Kasumi-1 (cell line): ENCODE results near the gene FAF1.

Source experiments
- DNase-seq, 2 experiments: peaks; one replicate each; lab custom pipeline; 2025; lab: John Stamatoyannopoulos, UW

Gene FAF1

DNA sequence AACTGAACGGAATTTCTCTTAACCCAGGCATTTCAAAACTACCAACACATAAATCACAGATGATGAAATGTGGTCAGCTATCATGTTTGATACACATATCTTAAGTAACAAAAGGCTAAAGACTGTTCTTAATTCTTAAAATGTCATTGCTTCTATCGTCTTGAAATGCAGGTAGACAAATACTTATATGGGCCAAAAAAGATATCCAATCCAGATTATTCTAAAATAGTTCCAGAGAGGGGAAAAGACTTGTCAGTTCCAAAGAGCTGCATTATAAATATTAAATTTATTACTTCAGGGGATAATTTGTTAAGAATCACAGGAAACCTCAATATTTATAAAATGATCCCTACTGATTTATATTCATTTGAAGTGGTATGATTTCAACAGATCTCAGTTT lies 259.4 kb downstream of the FAF1 start:
- DNase-seq, result no peak

DNA sequence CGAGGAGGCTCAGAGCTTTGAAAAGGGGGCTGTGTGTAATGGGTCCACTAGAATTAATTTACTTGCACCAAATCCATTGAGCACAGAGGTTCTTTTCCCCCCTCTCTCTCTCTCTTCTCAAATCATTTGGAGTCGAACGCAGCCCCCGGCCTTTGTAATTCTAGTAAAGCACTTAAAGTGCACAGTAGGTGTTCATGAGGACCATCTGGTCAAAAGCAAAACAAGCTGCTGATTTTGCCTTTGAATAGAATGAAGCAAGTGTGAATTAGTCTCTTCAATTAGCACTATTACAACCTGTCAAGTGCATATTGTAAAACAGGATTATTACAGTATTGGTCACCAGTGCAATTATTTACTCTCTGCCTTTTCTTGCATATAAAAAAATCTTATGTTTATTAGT lies 259.9 kb downstream of the FAF1 start:
- DNase-seq, result no peak

DNA sequence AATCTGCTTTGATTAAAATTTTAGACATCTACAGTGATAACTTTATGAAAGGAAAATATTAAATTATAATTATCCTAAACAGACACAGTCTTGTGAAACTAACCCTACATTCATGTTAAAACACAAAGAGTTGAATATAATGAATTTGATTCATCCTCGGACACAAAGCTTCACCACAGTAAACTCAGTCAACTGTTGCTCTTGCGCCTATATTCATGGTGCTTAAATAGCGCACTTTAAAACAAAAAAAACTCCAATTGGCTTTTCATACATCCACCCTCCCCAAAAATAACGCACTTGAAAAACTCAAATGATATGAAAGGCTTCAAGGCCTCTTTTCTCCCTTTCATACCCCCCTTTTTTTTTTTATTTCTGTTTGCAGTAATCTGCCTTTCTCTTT lies 260.3 kb downstream of the FAF1 start:
- no peak for DNase-seq

DNA sequence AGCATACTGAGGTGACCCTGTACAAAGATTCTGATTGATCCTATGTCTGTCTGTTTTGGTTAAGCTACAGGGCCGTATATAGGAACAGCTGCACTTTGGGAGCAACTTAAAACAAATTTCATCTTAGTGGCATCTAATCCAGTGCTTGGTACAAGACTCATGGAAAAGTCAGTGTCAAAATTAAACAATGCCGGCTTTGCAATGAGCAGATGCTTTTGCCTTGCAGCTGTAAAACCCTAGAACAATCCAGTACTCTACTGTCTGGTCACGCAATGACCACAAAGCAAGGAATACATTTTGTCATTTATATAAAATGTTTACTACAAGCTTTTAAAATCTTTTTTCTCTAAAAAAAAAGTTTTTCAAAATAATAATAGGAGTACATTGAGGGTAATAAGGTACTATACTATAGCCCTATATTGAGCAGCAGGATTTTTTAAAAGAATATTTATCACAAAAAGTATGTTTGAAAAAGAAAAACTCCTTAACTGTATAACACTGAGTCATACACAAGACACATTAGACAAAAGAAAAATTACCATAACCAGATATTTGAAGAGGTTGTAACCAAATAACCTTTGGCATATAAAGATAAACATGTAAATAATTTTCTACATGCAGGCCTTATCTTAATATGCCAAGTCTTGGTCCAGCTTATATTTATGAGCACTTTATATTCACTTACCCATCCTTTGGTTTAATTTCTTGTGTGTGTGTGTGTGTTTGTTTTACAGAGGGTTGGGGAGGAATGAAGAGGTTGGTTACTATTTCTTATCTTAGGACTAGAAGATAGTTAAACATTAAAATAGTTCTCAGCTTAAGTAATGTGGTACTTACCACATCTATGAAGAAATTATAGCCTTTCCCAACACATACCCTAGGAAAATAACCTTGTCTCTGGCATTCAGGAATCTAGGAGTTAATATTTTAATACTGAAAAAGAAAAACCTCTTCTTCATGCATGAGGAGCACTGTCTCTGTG lies 262.3 kb downstream of the FAF1 start:
- no peak for DNase-seq

DNA sequence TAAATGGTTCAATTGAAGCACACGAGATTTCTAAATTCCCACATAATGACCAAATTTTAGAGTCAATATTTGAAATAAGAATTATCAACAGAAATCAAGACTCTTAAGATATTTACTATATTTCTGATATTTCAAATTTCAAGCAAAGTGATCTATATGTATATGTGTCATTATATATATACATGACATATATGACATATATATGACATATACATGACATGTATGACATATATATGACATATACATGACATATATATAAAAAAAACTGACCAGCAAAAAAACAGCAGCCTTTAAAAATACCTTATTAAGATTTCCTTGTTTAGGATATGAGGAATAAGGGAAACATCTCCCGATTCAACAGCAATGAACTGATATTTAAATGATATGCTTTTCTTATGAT lies 266.2 kb downstream of the FAF1 start:
- no peak for DNase-seq

GRCh38 chr1:50684185-50684584 lies 275.9 kb downstream of the FAF1 start:
- DNase-seq, result peak in 1 of 2 experiments; percentile 7

DNA sequence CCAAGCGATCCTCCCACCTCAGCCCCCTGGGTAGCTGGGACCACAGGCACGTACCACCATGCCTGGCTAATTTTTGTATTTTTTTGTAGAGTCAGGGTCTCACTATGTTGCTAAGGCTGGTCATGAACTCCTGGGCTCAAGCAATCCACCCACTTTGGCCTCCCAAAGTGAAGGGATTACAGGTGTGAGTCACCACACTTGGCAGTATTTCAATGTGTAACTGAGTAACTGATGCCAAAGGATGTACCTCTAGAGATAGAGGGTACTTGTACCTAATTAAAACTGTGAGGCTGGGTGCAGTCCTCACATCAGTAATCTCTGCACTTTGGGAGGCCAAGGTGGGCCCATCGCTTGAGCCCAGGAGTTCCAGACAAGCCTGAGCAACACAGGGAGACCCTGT lies 278.1 kb downstream of the FAF1 start:
- DNase-seq, result no peak

DNA sequence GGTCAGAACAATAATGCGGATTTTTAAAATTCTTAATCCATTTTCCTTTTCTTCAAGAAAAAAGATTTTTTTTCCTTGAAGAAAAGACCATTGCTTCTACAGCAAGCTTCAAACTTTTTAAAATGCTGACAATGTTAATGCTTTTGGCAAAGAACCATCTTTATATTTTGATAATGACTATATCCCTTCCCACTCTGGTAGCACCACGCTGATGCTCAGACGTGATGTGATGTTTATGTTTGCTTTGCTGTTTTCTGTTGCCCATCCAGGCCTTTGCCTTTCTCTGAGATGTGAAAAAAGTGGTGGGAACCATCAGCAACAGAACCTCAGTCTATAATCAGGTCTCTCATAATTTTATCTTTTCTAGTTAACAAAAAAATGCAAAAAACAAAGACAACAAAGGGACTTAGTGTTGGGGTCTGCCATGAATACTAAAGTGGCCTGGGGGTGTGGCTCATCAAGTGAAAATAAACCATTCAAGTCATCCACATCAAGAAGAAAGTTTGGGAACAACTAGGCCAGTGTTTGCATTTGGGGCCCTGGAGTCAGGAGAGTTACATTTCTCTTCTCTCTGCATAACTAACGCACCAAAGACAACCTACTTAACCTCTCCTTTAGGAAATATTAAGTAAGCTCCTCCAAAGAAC lies 292.2 kb downstream of the FAF1 start:
- DNase-seq, result no peak

GRCh38 chr1:50667272-50667671 lies 292.8 kb downstream of the FAF1 start:
- no peak for DNase-seq

DNA sequence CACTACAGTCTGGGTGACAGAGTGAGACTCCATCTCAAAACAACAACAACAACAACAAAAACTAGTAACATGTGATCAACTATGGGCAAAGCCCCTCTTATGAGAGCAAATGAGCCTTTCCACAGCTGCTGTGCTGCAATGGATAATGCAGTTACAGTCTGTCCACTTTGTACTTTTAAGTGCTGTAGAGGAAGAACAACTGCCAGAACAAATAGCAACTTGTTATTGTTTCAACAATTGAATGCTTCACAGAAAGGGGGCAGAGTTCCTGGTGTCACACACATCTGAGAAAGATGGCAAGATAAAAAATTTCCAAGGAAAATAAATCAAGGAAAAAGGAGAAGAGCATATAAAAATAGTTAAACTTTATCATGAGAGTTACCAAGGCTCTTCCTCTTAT lies 293.2 kb downstream of the FAF1 start:
- no peak for DNase-seq

- no peak for DNase-seq
Measured at GRCh38 chr1:50665413-50665812, 294.7 kb downstream of the FAF1 start.

GRCh38 chr1:50661626-50662025 lies 298.4 kb downstream of the FAF1 start:
- no peak for DNase-seq

DNA sequence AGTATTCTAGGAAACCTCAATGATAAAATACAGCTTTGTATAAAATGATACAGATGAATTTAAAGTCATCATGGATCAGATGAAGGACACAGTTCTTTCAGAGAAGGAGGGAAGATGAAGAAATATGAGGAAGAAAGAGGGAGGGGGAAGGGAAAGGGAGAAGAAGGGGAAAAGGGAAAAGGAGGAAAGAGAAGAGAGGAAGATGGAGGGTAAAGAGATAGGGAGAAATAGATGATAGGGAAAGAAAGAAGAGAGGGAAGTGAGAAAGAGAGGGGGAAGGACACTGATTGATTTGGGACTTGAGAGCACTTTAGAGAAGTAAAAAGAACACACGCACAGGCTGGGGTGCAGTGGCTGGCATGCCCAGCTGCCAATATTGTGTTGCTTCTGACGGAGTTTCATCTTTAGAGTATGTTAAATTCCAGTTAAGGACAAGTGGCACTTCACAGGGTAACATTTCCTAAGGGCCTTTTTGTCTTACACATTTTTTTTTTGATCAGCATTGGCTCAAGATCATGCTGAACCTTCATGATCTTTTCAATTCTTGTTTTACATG lies 300.9 kb downstream of the FAF1 start:
- DNase-seq, result no peak

DNA sequence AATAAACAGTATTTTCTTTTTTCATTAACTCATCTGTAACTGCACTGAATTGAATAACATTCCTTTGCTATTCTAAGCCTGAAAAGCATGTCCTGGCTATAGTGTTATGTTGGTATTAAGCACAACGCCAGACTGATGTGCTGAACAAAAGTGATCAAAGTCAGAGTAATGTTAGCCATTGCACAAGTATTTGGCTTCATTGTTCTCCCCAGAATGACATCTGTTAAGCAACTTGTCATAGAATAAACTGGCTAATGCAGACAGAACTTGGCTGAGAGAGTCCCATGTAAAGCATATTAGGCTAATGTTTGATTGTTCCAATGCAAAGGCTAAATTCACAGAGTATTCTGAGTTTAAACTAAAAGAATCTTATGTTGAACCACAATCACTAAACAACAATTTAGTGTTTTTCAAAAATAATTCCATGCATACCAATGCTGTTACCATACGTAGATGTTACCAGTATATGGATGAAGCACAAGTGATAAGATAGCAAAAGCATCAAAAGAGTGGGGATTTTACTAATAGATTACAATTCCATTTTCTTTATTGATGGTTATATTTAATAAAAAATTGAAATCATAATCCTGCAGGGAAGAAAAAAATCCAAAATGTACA lies 301.5 kb downstream of the FAF1 start:
- no peak for DNase-seq

- no peak for DNase-seq
Measured at GRCh38 chr1:50656931-50657330, 303.1 kb downstream of the FAF1 start.

DNA sequence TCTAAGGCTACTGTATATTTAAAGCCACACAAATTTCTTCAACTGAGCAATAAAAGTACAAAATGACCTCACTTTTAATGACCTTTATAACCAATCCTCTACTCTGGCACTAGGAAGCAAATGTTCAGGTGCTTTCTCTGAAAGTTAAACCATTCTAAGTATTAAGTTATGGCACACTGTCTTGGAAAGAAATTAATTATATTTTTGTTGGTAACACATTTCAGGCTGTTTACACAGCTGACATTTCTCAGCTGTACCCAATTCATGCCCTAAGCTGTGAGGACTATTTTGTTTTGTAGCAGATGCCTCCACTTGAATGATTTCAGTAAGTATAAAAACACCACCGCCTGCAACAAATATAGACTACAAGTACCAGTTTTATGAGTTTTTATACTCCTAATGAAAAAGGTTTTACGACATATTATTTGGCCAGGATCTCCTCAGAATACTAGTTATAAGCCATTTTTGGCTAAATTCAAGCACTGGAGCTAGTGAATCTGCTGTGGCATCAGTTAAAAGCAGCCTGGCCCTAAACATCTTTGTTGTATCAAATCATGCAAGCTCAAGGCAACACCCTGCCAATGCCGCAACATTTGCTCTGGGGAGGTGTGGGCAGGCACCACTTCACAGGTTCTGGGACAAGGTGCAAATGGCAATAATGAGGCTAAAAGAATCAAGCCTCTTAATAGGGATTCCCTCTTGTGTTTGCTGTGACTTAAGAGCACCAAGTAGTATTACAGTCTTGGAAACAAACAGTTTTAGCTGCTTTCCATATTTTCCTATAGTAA lies 308.4 kb downstream of the FAF1 start:
- DNase-seq, result no peak

- no peak for DNase-seq
Measured at GRCh38 chr1:50646526-50646925, 313.5 kb downstream of the FAF1 start.

- no peak for DNase-seq
Measured at GRCh38 chr1:50645139-50645538, 314.9 kb downstream of the FAF1 start.

GRCh38 chr1:50644447-50645105 lies 315.5 kb downstream of the FAF1 start:
- DNase-seq, result no peak

DNA sequence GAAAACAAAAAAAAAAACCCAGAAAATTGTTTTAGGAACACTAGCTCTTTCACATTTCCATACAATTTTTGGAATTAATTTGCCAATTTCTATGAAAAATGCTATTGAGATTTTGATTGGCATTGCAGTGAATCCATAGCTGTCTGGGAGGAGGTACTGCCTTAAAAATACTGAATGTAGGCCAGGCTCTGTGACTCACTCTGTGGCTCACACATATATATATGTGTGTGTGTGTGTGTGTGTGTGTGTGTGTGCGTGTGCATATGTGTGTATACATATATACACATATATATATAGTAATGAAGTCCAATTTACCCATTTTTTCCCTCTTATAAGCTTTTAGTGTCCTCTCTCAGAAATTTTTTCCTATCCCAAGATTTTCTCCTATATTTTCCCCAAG lies 322.6 kb downstream of the FAF1 start:
- DNase-seq, result no peak

GRCh38 chr1:50634251-50634650 lies 325.8 kb downstream of the FAF1 start:
- no peak for DNase-seq
